Upper lobe of right lung (tissue), 1 donor: ENCODE results near the gene SZT2. TPM values are rescaled to one million over a fixed set of nuclear protein-coding genes. Genes with fewer than 3 reads are reported as not detected.
A peak's percentile ranks its signal among the peaks of the same experiment; 100 is the strongest.
"Not testable (repeated sequence)": the region's sequence is repeated elsewhere in the genome, so short reads cannot be mapped to it uniquely, and the experiment has no call there.

Experiments used
- ATAC-seq: fragments of 200-7000 bp; cut with Tn5 transposase; one replicate; pipeline ENCODE4 v1.9.1; 2020; ENCODE audit warnings: mild to moderate bottlenecking, moderate library complexity
- DNase-seq: peaks from one replicate; pipeline ENCODE4 v3.0.0-alpha.2; 2020
- H3K27ac ChIP-seq: fragments of 200-600 bp; one replicate; pipeline ENCODE4 v1.8.0; 2022
- H3K27me3 ChIP-seq: fragments of 200-600 bp; one replicate; pipeline ENCODE4 v1.8.0; 2022; ENCODE audit warnings: mild to moderate bottlenecking
- H3K36me3 ChIP-seq: fragments of 200-600 bp; one replicate; pipeline ENCODE4 v1.8.0; 2022
- H3K4me1 ChIP-seq: fragments of 200-600 bp; one replicate; pipeline ENCODE4 v1.8.0; 2022
- H3K4me3 ChIP-seq: fragments of 200-600 bp; one replicate; pipeline ENCODE4 v1.8.0; 2022; ENCODE audit warnings: mild to moderate bottlenecking
- H3K9me3 ChIP-seq: fragments of 200-600 bp; one replicate; pipeline ENCODE4 v1.8.0; 2022
- intact Hi-C: fragments of 100-400 bp; cut with DNase I; formaldehyde crosslinking; loops from one replicate; pipeline ENCODE4 v1.11.0; 2022
- total RNA-seq: library from RNA; stranded (reverse); fragmentation: NEBNext Ultra II Directional; extraction: Animal tissue kit (Norgen Biotek cat#: 25700); gene quantifications from one replicate; pipeline ENCODE4 v1.2.1, GENCODE V29; 2021
- TF ChIP-seq, protein P1 (sequence below): fragments of 200-600 bp; IDR thresholded peaks from one replicate; pipeline ENCODE4 v1.8.0; 2022; ENCODE audit warnings: antibody characterized with exemption
- donor health status: DM: no; HTN: yes; CAD: no; lungs with severe emphysema.

Gene SZT2
- total RNA-seq, 1 donor from 2014 or later: 70.4 TPM

DNA sequence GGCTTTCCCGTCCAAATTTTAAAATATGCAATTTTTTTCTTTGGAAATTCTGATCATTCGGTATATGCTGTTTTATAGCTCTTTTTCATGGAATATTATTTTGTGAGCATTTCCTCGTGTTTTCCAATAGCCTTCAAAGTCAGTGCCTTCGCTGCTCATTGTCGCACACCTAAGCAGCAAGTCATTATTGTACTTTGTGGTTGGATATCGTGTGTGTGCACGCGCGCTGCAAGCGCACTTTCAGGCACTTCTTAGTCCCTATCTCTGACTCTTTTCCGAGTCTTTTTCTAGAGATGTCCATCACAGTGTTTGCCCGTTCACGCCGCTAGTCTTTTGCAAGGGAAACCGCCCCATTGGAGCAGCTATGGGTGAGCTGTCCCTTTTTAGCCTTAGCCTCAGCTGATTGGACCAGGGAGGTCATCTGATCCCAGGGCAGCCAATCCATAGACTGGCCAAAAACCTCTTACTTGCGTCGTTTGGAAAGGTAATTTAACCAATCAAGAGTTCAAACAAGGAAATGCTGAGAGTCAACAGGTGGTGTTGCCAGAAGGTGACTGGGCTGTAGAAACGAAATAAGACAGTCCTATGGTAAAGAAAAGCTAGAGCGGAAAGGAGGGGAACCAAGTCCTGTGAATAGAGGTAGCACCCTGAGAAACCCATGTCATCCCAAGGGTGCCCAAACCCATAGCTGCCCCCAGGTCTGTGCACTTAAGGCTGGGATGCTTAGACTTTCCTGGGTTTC is 64.7 kb downstream of the SZT2 start:
- peaks cover 23% of the 10 kb centered on the region for H3K36me3 ChIP-seq
- TF ChIP-seq, protein P1, sequence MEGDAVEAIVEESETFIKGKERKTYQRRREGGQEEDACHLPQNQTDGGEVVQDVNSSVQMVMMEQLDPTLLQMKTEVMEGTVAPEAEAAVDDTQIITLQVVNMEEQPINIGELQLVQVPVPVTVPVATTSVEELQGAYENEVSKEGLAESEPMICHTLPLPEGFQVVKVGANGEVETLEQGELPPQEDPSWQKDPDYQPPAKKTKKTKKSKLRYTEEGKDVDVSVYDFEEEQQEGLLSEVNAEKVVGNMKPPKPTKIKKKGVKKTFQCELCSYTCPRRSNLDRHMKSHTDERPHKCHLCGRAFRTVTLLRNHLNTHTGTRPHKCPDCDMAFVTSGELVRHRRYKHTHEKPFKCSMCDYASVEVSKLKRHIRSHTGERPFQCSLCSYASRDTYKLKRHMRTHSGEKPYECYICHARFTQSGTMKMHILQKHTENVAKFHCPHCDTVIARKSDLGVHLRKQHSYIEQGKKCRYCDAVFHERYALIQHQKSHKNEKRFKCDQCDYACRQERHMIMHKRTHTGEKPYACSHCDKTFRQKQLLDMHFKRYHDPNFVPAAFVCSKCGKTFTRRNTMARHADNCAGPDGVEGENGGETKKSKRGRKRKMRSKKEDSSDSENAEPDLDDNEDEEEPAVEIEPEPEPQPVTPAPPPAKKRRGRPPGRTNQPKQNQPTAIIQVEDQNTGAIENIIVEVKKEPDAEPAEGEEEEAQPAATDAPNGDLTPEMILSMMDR: no peak
- DNase-seq (peak; percentile 86), ATAC-seq (peak; percentile 86)
- no peaks in the 10 kb centered on the region for H3K9me3 ChIP-seq
- peak overlapping the region; percentile 89 for H3K27ac ChIP-seq
- no peaks in the 10 kb centered on the region for H3K4me1 ChIP-seq
- intact Hi-C loops: no loop called here
- peak overlapping the region; percentile 55 for H3K4me3 ChIP-seq
- no peaks in the 10 kb centered on the region for H3K27me3 ChIP-seq

DNA sequence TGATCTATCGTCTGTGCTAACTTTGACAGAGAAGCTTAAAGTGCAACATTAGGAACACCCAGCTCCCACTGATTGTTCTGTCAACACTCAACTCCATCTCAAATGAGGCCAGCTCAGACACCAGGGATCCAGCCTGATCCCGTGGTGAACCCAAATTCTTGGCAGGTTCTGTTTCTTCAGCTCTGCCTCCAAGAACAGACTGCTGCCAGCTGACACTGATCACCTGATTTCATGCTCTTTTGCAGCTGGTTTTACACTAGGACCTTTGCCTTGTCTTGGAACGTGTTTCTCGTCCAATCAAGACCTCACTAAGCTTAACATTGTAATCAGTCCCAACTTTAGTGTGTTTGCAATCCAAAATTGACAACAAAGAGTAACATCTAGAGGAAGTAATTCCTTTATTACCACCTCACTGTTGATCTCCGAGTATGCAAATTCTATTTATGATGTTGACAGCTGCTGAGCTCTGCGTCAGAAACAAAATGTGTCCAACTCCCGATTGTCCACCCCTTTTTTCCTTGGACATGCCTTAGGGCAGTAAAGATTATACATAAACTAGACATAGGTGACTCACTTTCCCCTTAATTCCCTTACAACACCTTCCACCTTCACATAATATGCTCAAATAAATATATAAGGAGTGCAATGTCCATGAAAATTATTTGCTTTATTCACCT is 65.7 kb downstream of the SZT2 start:
- intact Hi-C loops: no loop called here
- TF ChIP-seq, protein P1: no peak
- H3K4me1 ChIP-seq: no peaks in the 10 kb centered on the region
- H3K4me3 ChIP-seq: peak overlapping the region; percentile 55
- H3K27ac ChIP-seq: peak overlapping the region; percentile 89
- no peaks in the 10 kb centered on the region for H3K9me3 ChIP-seq
- peaks cover 14% of the 10 kb centered on the region for H3K36me3 ChIP-seq
- H3K27me3 ChIP-seq: no peaks in the 10 kb centered on the region
- peak; percentile 30 for ATAC-seq
- no peak for DNase-seq

GRCh38 chr1:43458379-43458778 is 68.7 kb downstream of the SZT2 start:
- intact Hi-C loops, H3K9me3 ChIP-seq, H3K4me1 ChIP-seq, H3K36me3 ChIP-seq, ATAC-seq, H3K4me3 ChIP-seq, H3K27me3 ChIP-seq, DNase-seq, H3K27ac ChIP-seq: not testable (repeated sequence)

DNA sequence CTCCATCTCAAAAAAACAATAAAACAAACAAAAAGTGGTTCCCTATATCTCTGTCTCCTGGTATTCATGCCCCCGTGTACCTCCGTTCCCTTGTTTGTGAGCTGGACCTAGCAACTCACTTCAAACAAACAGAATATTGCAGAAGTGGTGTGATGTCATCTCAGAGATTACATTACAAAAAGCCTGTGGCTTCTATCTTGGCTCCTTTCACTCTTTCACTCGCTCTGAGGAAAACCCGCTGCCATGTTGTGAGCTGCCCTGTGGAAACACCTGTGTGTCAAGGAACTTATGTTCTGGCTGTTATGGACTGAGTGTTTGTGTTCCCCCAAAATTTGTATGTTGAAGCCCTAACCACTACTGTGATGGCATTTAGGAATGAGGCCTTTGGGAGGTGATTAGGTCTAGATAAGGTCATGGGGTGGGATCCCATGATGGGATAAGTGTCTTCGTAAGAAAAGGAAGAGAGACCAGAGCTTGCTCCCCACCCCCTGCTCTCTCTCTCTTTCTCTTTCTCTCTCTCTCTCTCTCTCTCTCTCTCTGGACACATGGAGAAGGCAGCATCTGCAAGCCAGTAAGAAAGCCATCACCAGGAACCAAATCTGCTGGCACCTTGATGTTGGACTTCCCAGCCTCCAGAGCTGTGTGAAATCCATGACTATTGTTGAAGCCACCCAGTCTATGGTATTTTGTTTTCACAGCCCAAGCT is 71.4 kb downstream of the SZT2 start:
- TF ChIP-seq, protein P1: no peak
- DNase-seq (no peak), ATAC-seq (peak; percentile 78)
- Histone ChIP-seq H3K4me1 (no peaks in the 10 kb centered on the region), H3K27me3 (no peaks in the 10 kb centered on the region), H3K36me3 (no peaks in the 10 kb centered on the region), H3K9me3 (no peaks in the 10 kb centered on the region), H3K4me3 (no peak overlapping the region), H3K27ac (no peak overlapping the region)
- intact Hi-C loops: no loop called here

GRCh38 chr1:43463479-43463878 is 73.8 kb downstream of the SZT2 start:
- intact Hi-C loops: no loop called here
- H3K9me3 ChIP-seq: no peaks in the 10 kb centered on the region
- DNase-seq (no peak), ATAC-seq (no peak)
- H3K4me1 ChIP-seq: no peaks in the 10 kb centered on the region
- no peaks in the 10 kb centered on the region for H3K27me3 ChIP-seq
- H3K27ac ChIP-seq: no peak overlapping the region
- TF ChIP-seq, protein P1: no peak
- H3K36me3 ChIP-seq: no peaks in the 10 kb centered on the region
- no peak overlapping the region for H3K4me3 ChIP-seq
